A673 (cell line): ENCODE measurements around the gene BICC1. TPM values are rescaled to one million over a fixed set of nuclear protein-coding genes. Genes with fewer than 3 reads are reported as not detected.

ENCODE experiments used
- BruUV-seq: library from RNA; stranded (reverse); fragments of 400-500 nt; replicated peaks from 2 replicates; lab custom pipeline; 2021; lab: Mats Ljungman, UMichigan
- CTCF ChIA-PET: fragments of 300-600 bp; sonication (Branson Sonifier 250); formaldehyde crosslinking; loops from one replicate; lab custom pipeline; 2022; ENCODE audit warnings: antibody characterized with exemption; lab: Charles Lee
- POLR2A ChIA-PET: fragments of 300-600 bp; sonication (Branson Sonifier 250); formaldehyde crosslinking; loops from one replicate; lab custom pipeline; 2022; ENCODE audit warnings: antibody characterized with exemption; ENCODE audit not compliant: low non-redundant PET; lab: Charles Lee
- DNase-seq: peaks from one replicate; pipeline ENCODE4 v3.0.0-alpha.2; 2015; ENCODE audit warnings: low spot score
- H3K27ac ChIP-seq: fragments of 200-600 bp; sonication (generic); 2 replicates; pipeline ENCODE4 v1.5.1; 2016; ENCODE audit warnings: mixed run types, low read depth, mild to moderate bottlenecking, mixed read lengths, antibody characterized with exemption, low read length; ENCODE audit not compliant: poor library complexity, severe bottlenecking
- H3K27me3 ChIP-seq: fragments of 200-600 bp; sonication (generic); replicated peaks from 2 replicates; pipeline ENCODE4 v1.6.1; 2017; ENCODE audit warnings: mixed run types, low read depth, mild to moderate bottlenecking, mixed read lengths, antibody characterized with exemption, low read length; ENCODE audit not compliant: insufficient read depth, poor library complexity
- H3K36me3 ChIP-seq: fragments of 200-600 bp; sonication (generic); 2 replicates; pipeline ENCODE4 v1.6.1; 2016; ENCODE audit warnings: mixed run types, mild to moderate bottlenecking, mixed read lengths, antibody characterized with exemption, low read length; ENCODE audit not compliant: insufficient read depth, poor library complexity, severe bottlenecking
- H3K4me1 ChIP-seq: fragments of 200-600 bp; sonication (generic); 2 replicates; pipeline ENCODE4 v1.6.1; 2017; ENCODE audit warnings: mixed run types, mild to moderate bottlenecking, mixed read lengths, antibody characterized with exemption, low read length; ENCODE audit not compliant: insufficient read depth, poor library complexity, severe bottlenecking
- H3K4me3 ChIP-seq: fragments of 200-600 bp; sonication (generic); 2 replicates; pipeline ENCODE4 v1.5.1; 2016; ENCODE audit warnings: low read depth, mixed run types, mild to moderate bottlenecking, mixed read lengths, low read length; ENCODE audit not compliant: poor library complexity, severe bottlenecking
- H3K9me3 ChIP-seq: fragments of 200-600 bp; sonication (generic); 2 replicates; pipeline ENCODE4 v1.6.1; 2016; ENCODE audit warnings: mixed run types, low read depth, mild to moderate bottlenecking, mixed read lengths, antibody characterized with exemption, low read length; ENCODE audit not compliant: poor library complexity, severe bottlenecking
- EZH2 ChIP-seq: fragments of 200-600 bp; sonication (generic); IDR thresholded peaks from 2 replicates; pipeline ENCODE4 v1.6.1; 2017; ENCODE audit warnings: borderline replicate concordance, low read depth, mild to moderate bottlenecking, mixed read lengths, antibody characterized with exemption, low read length; ENCODE audit not compliant: poor library complexity, severe bottlenecking
- intact Hi-C: fragments of 100-400 bp; cut with micrococcal nuclease; formaldehyde crosslinking; loops from one replicate; pipeline ENCODE4 v1.10.0; 2022; ENCODE audit not compliant: unreplicated experiment
- total RNA-seq: library from RNA; stranded (reverse); gene quantifications from 2 replicates; pipeline ENCODE4 v1.2.3, GENCODE V29; 2021
- TF ChIP-seq, protein P1 (sequence below): fragments of 300-800, 200-600 bp; sonication (generic); conservative IDR thresholded peaks from 2 replicates; pipeline ENCODE4 v1.5.1; 2017; ENCODE audit warnings: low read depth, mild to moderate bottlenecking, antibody characterized with exemption, low read length, moderate library complexity, mixed read lengths

BICC1 gene
- total RNA-seq, 1 experiment from 2014 or later, result 1.6 TPM

DNA sequence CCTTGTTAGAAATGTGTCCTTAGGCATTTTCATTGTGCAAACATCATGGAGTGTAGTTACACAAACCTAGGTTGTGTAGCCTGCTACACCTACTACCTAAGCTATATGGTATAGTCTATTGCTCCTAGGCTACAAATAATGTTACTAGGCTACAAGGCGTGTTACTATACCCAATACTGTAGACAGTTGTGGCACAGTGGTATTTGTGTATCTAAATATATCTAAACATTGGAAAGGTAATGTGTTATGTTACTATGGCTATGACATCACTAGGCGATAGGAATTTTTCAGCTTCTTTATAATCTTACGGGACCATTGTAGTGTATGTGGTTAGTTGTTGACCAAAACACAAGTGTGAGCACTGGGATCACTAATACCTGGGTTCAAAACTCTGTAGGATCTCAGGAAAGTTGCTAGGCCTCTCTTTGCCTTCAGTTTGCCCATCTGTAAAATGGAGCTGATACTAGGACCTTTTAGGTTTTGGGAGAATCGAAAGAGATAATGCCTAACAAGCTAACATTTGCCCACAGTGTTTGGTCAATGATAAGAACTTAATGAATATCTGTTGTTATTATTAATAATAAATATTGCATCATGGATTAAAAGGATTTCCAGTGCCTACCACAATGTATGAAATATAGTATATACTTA lies 2.7 kb downstream of the BICC1 start:
- BruUV-seq, result no TSS peak
- DNase-seq, result no peak
- Histone ChIP-seq H3K4me1 (no peaks in the 10 kb centered on the region), H3K36me3 (no peaks in the 10 kb centered on the region), H3K4me3 (no peak overlapping the region), H3K27me3 (peaks cover 75% of the 10 kb centered on the region), H3K27ac (no peak overlapping the region), H3K9me3 (no peaks in the 10 kb centered on the region)
- ChIA-PET POLR2A (no interaction called here), CTCF (no interaction called here)
- no peak for TF ChIP-seq EZH2
- TF ChIP-seq, protein P1, sequence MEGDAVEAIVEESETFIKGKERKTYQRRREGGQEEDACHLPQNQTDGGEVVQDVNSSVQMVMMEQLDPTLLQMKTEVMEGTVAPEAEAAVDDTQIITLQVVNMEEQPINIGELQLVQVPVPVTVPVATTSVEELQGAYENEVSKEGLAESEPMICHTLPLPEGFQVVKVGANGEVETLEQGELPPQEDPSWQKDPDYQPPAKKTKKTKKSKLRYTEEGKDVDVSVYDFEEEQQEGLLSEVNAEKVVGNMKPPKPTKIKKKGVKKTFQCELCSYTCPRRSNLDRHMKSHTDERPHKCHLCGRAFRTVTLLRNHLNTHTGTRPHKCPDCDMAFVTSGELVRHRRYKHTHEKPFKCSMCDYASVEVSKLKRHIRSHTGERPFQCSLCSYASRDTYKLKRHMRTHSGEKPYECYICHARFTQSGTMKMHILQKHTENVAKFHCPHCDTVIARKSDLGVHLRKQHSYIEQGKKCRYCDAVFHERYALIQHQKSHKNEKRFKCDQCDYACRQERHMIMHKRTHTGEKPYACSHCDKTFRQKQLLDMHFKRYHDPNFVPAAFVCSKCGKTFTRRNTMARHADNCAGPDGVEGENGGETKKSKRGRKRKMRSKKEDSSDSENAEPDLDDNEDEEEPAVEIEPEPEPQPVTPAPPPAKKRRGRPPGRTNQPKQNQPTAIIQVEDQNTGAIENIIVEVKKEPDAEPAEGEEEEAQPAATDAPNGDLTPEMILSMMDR, result no peak
- intact Hi-C loops, result loop anchor here (10.0 kb wide), 1 partner anchor 191 kb away; no protein-coding TSS in a partner anchor

DNA sequence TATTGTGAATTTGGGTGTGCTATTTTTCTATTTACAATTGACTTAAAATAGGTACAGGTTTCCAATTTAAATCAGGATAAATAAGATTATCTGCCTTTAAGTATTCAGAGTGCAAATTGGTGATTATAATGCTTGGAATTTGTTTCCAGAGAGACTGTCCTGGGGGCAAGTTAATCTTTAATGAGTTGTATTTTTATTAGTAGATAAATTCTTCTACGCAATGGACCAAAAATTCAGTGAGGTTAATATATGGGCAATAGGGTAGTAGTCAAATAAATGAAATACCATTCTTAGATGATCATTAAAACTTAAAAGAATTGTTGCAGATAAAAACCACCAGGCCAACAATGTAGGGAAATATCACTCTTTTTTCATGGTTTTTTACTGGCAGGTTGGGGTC lies 3.4 kb downstream of the BICC1 start:
- intact Hi-C loops, result loop anchor here (10.0 kb wide), 1 partner anchor 191 kb away; no protein-coding TSS in a partner anchor
- CTCF ChIA-PET, result no interaction called here

DNA sequence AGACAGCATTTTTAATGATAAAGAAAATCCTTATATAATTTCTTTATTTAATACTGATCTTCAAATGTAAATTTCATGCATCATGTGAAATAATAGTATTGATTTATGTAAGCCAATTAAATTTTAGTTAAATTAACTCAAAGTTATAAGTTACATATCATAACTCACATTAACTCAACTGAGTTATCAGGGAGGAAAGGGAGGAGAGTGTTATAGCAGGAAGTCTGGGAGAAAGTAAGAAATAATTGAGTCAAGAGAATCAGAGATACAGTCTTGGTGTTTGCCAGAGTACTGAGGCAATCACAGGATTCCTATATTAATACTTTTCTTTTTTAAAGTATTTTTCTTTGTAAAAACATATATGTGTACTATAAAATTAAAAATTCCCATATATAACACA lies 4.0 kb downstream of the BICC1 start:
- Histone ChIP-seq H3K4me3 (no peak overlapping the region), H3K27me3 (peaks cover 65% of the 10 kb centered on the region), H3K27ac (no peak overlapping the region), H3K4me1 (no peaks in the 10 kb centered on the region), H3K36me3 (no peaks in the 10 kb centered on the region), H3K9me3 (no peaks in the 10 kb centered on the region)
- TF ChIP-seq, protein P1, result no peak
- no peak for TF ChIP-seq EZH2
- no peak for DNase-seq
- POLR2A ChIA-PET, result no interaction called here
- CTCF ChIA-PET, result no interaction called here
- intact Hi-C loops, result loop anchor here (10.0 kb wide), 1 partner anchor 192 kb away; no protein-coding TSS in a partner anchor
- BruUV-seq, result no TSS peak

More for the DNA sequence above, 3.4 kb downstream of the BICC1 start:
- Histone ChIP-seq H3K27me3 (peaks cover 71% of the 10 kb centered on the region), H3K27ac (no peak overlapping the region), H3K4me1 (no peaks in the 10 kb centered on the region), H3K4me3 (no peak overlapping the region), H3K36me3 (no peaks in the 10 kb centered on the region), H3K9me3 (no peaks in the 10 kb centered on the region)
- POLR2A ChIA-PET, result no interaction called here
- no peak for DNase-seq
- BruUV-seq, result no TSS peak
- TF ChIP-seq, protein P1, result no peak
- TF ChIP-seq EZH2, result no peak
